HT-29 (cell line): Measurements from ENCODE around the gene GIPC1. TPM values are rescaled to one million over a fixed set of nuclear protein-coding genes. Genes with fewer than 3 reads are reported as not detected.
A peak's percentile ranks its signal among the peaks of the same experiment; 100 is the strongest.

ENCODE experiments used
- DNase-seq: peaks from one replicate; pipeline ENCODE4 v3.0.0-alpha.2; 2015; ENCODE audit warnings: low spot score
- total RNA-seq: library from RNA; depleted of rRNA; stranded (reverse); fragments of >200 nt; shearing (Covaris generic); gene quantifications from 2 replicates; pipeline ENCODE4 v1.2.3, GENCODE V29; 2014

The GIPC1 gene
- total RNA-seq, 1 experiment from 2014 or later, result 296 TPM

DNA sequence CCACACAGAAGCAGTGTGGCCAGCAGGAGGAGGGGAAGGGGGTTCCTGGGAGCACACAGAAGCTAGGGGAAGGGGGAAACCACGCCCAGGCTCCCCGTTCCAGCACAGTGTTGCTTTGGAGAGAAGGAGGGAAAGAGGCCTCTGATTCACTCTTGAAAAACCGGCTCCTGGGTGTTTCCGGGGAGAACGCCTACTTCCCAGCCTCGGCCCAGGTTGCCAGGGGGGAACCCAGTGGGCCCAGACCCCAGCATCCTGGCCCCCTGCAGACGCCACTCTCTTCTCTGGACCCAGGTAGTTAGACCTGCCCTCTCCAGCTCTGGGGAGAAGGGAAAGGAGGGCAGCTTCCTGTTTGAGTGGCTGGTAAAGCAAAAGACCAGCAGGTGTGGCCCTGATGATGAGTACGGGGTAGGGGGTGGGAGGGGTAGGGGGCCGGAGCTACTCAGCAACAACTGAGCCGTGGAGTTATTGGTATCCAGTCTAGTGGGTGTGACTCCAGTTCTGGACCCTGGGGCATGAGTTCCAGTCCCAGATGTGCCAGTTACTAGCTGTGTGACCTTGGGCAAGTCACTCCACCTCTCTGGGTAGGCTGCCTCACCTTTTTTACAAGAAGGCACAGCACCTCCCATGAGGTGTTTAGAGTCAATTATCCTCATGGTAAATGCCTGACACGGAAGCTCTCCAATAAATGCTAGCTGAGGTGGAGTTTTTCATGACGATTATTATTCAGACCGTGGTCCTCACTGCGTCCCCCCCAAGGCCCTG is 836 bp downstream of the GIPC1 start:
- DNase-seq, result peak; percentile 31

DNA sequence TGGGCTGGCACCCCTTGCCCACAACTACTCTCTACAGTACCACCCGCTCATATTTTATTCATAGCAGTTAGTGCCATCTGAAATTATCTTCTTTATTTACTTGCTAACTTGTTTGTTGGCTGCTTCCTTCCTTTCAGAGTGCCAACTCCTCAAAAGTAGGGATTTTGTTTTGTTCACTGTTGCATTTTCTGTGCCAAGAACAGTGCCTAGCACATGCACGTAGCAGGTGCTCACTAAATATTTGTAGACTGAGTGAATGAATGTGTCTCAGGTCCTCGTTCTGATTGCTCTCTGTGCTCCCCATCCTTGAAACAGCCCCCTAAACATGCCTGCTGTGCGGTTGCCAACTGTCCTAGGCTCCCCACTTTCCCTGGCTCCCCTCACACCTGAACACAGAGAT is 1.5 kb downstream of the GIPC1 start:
- DNase-seq, result no peak

DNA sequence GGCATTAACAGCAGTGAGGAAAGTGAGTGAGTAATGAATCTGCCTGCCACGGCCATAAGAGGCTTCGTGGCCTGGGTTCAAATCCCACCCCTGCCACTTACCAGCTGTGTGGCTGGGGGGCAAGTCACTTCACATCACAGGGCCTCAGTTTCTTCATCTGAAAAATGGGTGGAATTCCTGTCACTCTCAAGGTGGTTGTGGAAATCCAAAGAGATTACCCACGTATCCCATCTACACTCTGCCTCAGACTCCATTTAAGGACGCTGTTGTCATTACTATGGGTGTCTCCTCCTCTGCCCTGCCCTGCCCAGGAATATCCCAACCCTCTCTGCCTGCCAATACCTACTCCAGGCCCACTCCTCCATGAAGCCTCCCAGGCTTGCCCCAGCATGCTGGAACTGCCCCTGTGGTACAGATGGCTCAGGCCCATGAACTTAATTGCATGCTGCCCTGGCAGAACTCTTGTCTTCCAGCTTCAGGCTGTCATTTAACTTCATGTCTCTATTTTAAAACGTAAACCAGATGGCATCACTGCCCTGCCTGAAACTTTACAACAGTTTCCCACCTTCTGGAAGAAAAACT is 3.1 kb downstream of the GIPC1 start:
- no peak for DNase-seq

DNA sequence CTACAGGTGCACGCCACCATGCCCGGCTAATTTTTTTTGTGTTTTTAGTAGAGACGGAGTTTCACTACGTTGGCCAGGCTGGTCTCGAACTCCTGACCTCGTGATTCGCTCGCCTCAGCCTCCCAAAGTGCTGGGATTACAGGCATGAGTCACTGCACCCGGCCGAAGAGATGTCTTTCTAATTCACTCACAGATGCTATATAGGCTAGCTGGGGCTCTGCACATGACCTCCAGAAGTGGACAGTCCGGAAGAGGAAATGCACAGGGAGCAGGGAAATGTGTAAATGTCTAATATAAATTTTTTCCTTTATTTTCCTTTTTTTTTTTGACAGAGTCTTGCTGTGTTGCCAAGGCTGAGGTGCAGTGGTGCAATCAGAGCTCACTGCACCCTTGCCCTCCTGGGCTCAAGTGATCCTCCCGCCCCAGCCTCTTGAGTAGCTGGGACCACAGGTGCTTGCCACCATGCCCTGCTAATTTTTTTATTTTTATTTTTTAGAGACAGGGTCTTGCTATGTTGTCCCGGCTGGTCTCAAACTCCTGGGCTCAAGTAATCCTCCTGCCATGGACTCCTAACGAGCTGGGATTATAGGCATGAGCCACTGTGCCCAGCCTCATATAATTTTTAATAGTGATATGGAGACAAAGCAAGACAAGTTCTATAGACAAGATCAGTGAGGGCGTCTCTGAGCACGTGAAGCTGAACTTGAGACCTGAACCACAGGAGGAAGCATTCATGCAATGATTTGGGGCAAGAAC is 8.4 kb downstream of the GIPC1 start:
- DNase-seq, result no peak

DNA sequence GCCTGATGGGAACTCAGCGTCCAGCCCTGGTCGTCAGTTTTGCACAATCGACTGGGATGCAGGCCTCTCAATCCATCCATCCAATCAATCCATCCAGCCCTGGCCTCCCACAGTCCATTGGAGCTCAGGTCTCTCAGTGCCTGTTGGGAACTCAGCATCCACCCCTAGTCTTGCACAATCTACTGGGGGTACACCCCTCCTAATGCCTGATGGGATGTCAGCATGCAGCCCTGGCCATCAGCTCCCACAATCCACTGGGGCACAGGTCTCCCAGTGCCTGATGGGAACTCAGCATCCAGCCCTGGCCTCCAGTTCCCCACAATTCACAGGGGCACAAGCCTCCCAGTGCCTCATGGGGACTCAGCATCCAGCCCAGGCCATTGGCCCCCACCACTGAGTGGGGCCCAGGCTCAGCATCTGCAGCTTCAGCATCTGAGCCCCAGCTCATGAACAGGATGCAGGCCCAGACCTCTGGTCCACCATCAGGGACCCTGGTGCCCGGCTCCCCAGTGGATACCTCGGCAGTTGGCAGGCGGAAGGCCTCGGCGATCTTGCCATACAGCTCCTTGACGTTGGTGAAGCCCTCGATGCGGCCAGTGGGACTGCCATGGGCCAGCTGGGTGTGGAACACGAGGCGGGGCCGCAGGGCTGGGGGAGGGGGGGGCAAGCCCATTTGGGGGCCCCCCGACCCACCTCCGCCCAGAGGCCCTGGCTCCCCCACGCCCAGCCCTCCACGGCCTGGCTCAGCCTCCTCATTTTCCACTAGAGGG is 13.6 kb downstream of the GIPC1 start:
- no peak for DNase-seq

DNA sequence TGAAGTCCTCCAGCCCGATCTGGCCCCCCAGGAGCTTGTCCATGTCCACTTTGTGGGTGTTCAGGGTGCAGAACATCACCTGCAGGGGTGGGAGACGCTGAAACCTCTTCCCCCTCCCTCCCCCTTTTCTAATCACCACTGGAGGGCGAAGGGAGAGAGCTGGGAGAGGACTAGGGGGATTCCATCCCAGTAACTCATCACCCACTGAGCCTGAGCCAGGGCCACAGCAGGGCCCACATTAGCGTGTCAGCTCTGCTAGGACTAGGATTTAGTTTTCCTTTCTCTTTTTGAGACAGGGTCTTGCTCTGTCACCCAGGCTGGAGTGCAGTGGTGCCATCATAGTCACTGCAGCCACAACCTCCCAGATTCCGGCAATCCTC is 15.2 kb downstream of the GIPC1 start:
- no peak for DNase-seq

DNA sequence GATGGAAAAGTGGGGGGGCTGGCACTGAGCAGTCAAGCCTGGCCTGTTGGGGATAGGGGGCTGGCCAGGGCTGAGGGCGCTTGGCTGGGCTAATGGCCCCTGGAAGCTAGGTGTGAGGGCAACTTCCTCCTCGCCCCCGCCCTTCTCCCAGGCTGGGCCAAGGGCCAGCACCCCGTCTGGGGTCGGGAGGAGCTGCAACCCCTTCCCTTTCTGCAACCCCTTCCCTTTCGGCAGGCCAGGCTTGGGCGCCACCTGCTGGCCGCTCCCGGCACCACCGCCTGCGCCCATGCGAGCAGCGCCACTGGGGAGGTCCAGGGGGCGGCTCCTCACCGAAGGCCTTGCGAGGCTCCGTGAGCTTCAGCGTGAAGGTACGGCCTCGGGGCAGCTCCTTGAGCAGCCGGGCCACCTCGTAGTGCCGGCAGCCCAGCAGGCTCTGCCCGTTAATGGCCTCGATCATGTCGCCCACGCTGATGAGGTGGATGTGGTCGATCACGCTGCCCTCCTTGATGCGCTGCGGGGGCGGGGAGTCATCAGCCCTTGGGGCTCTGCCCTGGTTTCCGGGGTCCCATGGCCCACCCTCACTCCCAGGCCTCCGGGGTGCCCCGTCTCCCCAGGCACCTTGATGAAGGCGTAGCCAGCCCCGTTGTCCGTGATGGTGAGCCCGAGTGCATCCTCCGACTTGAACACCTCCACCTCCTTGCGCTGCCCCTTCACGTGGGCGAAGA is 15.8 kb downstream of the GIPC1 start:
- DNase-seq, result no peak

DNA sequence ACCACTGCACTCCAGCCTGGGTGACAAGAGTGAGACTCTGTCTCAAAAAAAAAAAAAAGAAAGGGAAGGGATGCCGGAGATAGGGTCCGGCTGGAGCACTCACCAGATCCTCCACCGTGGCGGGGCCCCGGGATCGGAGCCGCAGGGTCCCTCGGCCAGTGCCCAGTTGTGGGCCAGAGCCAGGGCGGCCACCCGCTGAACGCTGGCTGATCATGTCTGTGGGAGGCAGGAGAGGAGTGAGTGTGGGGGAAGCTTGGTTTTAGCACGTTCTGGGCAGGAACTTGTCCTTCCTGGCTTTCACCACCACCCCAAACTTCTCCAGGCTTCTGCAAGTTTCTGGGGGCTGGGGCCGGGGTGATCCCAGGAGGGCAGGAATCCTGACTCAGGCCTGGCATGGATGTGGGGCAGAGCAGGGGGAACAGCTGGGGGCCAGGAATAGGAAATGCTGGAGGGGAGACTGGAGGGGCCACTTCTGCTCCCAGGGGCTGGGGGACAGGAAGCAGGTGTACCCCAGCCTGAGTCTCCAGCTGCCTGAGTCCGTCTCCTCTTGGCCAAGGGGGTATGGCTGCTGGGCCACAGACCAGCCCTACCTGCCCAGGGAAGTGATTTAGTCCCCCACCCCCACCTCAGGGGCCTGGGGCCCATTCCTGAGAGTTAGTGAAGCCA is 16.5 kb downstream of the GIPC1 start:
- no peak for DNase-seq

DNA sequence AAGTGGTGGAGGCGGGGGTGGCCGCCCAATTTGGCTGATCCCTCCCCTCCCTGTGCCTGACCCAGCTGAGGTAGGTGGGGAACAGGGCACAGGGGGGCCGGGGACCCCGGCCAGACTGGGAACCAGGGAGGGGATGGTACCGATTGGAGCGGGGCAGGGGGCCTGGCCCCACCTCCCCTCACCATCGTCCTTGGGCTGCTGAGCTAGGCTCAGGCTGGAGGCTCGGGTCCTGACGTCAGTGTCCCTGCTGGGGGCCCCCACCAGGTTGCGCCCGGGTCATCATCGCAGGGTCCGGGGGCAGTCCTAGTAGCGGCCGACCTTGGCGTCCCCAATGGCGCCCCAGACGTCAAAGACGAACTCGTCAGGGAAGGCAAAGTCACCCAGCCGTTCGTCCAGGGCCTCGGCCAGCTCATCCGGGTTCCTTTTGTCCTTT is 17.8 kb downstream of the GIPC1 start:
- no peak for DNase-seq

DNA sequence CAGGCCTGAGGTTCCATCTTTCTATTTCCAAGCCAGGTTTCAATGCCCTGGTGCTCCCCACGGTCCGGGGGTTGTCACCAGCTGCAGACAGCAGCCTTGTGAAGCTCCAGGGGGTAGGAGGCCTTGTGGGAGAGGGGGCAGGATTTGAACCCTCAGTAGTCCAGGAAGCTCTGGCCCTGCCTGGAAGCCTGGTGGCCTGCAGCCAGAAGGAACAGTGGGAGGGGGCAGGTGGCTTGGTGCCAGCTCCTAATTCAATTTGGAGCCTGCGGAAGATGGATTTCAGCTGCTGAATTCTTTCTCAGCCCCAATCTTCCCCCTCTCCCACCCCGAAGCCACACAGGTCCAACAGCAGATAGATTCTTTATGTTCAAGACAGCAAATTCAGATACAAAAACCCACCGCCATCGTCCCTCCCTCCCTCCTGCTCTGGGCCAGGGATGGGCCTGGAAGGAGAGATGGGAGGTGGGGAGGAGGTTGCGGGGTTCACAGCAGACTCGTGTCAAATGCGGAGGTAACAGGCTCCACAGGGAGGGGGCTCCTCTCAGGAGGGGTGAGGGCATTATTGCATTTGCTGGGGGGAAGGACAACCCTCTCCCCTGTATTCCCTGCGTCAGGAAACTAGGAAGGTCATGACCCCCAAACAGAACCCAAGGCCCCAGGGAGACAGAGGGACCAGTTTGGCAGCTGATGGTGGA is 18.4 kb downstream of the GIPC1 start:
- DNase-seq, result no peak

DNA sequence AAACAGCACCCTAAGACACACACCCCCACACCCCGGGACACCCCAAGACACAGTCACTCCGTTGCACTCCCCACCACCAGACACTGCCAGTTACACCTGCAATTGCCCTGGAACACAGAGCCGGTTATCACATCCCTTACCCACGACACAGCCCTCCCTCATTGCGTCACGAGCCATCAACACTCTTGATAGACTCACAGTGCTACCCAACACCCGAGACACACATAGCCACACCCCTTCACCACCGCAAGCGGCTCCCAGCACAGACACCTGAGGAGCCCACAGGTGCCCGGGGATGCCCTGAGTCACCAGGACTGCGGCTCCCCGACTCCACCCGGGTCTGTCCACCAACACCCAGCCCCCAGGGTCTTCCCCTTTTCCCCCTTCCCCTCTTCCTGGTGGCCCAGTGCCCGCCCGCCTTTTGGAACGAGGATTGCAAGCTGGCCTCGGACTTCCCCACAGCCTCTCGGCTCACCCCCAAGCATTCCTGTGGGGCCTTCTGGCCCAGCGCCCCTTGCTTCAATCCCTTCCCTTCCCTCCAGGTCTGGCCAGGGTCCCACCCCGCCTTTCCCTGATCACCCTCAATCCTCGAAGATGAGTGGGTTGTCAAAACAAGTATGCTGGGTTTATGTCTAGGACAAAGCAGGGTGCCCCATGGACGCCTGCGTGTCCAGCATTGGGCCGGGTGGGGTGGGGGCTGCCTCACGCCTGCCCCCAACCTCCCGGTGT is 19.1 kb downstream of the GIPC1 start:
- peak; percentile 61 for DNase-seq

DNA sequence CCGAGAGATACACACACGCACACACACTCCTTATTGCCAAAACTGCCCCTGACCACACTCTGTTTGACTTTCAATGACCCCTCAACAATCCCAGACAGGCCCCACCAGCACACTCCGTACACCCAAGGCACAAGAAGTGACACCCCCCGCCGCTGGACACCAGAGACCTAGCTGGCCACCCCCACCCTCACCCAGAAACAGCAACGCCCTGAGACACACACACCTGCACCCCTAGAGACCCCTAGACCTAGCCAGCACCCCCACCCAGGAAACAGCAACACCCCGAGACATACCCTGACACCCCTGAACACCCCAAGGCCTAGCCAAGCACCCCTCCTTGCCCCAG is 19.6 kb downstream of the GIPC1 start:
- DNase-seq, result no peak

DNA sequence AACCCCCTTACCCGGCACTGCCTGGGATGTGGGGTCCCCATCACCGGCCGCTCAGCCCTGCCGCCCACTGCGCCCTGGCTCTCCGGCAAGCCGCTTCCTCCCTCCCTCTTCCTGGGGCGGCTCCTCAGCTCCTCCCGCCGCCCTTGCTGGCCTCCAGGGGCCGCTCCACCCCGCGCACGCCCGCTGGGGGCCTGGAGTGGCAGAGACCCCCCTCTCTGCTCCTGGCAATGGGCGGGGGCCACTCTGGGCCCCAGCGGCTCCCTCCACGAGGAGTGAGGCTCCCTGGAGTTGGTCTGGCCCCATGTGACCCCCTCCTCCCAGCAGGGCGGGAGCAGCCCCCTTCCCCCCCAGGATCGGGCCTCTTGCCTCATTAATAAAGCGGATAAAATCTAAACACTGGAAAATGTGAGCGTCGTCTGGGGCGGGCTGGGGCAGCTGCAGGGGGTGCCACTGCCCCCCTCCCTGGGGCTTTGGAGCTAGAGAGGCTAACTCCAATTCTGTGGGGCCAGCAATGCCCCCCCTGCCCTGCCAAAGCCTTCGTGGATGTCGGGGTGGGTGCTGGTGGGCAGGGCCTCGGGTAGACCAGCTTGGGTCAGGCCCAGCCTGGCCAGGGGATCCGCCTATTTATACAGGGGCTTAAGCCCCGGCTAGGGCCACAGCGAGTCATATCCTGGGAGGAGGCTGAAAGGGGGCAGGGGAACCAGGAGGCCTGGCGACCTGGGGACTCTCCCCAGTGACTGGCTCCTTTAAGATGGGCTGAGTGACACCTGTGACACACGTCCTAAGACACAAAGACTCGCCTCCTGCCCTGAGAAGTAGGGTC is 20.5 kb downstream of the GIPC1 start, which contains the start of gene PTGER1:
PTGER1 (minus strand) TSS at position 104 of the 823 bp plus-strand sequence. CDS start 1,034 bp downstream, outside the sequence.
- peak; percentile 38 for DNase-seq

DNA sequence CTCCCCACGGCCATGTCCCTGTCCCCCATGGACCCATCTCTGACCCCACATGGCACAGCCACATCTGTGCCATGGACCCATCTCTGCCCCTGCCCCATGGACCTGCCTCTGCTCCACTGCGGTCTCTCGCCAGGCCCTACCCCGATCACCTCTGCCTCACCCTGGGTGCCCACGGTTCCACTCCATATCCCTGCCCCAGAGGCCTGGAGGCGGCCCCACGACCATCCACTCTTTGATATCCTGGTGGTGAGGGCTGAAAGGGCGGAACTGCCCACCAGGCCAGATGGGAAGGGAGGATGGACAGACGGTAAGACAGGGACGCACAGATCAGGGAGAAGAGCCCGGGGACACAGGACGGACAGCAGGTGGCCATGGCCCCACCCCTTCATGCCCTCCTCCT is 21.1 kb downstream of the GIPC1 start:
- DNase-seq, result no peak

DNA sequence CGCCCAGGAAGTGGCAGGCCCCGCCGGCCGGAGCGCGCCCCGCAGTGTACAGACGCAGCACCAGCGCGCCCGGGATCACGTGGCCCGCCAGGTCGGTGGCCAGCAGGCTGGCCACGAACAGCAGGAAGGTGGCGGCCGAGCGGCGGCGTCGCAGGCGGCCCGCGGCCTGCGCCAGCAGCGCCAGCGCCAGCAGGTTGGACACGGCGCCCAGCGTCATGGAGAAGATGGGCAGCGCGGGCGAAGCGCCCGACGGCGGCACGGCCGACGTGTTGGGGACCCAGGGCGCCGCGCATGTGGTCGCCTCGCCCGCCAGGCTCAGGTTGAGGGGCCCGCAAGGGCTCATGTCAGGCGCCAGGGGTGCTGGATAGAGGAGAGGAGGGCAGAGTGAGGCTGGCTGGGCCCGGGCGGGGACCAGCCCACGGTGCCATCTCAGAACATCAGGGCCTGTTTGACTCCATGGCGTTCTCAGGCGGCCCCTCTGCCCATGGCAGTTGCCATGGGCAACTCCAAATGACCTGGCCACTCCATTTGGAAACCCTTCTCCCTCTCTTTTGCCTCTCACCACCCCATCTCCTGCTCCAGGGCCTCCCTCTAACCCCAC is 21.8 kb downstream of the GIPC1 start:
- no peak for DNase-seq

DNA sequence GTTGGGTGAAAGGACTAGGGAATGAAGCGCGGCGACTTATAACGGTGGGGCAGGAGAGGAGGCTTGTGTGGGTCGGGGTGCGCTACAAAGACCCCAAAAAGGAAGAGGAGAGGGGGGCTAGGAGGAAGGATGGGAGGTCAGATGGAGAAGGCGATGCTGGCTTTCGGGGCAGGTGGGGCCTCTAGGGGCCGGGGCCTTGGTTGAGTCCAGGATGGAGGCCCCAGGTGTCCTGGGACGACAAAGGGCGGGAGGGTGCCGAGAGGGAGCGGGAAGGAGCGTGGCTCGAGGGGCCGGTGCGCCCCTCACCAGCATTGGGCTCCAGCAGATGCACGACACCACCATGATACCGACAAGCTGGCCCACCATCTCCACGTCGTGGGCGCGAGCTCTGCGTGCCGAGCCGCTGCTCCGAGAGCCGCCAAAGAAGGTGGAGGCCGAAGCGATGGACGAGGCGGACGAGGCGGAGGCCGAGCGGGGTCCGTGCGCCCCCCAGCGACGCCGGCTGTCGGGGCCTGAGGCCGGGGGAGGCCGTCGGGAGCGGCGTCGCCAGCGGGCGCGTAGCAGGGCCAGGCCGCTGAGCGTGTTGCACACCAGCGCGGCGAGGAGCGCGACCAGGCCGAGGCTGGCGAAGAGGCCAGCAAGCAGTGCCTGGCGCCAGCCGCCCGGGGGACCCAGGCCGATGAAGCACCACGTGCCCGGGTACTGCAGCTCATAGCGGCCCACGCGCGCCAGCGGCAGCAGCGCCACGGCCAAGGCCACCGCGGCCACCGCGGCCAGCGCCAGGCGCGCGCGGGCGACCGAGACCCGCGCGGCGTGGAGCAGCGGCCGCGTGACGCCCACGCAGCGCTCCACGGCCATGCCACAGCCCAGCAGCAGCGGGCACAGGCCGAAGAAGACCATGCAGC is 22.6 kb downstream of the GIPC1 start:
- no peak for DNase-seq
